ENCODE data around the gene EYA2.

The EYA2 gene

DNA sequence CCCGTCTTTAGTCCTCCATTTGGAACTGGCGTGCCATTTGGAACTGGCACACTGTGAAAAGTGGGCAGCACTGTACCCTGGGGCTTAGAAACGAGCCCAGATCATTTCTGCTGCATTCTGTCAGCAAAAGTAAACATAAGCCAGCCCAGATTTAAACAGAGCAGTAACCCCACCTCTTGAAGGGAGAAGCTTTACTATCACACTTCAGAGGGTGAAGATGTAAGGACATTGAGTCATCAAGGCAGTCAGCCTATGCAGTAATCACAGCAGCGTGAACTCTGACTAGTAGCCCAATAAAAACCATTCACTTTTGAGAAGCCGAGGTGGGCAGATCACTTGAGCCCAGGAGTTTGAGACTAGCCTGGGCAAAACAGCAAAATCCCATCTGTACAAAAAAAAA is 216.9 kb downstream of the EYA2 start:
- no peak for DNase-seq (ENCODE audit: low spot score)

- no peak for DNase-seq (ENCODE audit: low spot score)
Measured at GRCh38 chr20:47113362-47114109, 218.9 kb downstream of the EYA2 start.

GRCh38 chr20:47115694-47116093 is 221.1 kb downstream of the EYA2 start:
- DNase-seq (ENCODE audit: low spot score): no peak

GRCh38 chr20:47117371-47117770 is 222.7 kb downstream of the EYA2 start:
- no peak for DNase-seq (ENCODE audit: low spot score)

GRCh38 chr20:47117773-47118172 is 223.1 kb downstream of the EYA2 start:
- no peak for DNase-seq (ENCODE audit: low spot score)

GRCh38 chr20:47118206-47118605 is 223.6 kb downstream of the EYA2 start:
- no peak for DNase-seq (ENCODE audit: low spot score)

DNA sequence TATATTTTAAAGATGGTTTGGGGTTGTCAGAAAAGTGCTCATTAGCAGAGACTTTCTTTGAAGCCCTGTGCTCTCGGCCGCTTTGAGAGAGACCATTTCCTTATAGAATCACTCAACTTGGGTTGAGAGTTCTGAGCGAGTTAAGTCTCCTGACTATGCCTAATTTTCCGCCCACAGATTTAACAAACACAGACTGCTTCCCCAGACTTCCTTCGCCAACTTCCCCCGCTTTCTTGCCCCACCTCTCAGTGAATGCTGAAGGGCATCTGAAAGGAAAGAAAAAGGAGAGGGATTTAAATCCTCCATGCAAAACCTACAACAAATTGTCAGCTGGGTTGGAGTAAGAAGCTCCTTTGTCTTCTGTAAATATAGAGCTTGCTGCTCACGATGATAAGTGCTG is 224.0 kb downstream of the EYA2 start:
- no peak for DNase-seq (ENCODE audit: low spot score)

DNA sequence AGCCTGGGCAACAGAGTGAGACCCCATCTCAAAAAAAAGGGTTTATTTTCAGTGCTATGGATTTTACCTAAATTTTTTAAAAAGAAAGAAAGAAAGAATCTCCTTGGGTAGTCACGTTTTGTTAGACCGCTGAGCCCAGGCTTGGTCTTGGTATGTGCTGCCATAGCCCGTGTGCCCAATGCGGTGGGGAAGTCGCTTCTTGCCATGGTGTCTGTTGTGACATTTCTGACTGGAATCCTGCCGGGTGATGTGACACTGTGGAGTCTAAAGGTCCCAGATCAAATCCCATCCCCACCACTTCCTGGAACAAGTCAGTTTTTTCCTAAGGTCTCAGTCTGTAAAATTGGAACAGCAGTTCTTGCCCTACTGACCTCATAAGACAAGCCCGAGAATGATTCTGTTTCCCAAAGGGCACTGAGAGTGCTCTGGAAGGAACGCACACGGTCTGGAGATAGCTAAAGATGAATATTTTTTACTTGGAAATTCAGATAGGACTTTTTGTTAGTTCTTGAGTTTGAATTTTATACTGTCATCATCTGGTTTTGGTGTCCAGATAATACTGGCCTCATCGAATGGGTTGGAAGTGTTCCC is 225.8 kb downstream of the EYA2 start:
- no peak for DNase-seq (ENCODE audit: low spot score)

- DNase-seq (ENCODE audit: low spot score): no peak
Measured at GRCh38 chr20:47122560-47122959, 227.9 kb downstream of the EYA2 start.

DNA sequence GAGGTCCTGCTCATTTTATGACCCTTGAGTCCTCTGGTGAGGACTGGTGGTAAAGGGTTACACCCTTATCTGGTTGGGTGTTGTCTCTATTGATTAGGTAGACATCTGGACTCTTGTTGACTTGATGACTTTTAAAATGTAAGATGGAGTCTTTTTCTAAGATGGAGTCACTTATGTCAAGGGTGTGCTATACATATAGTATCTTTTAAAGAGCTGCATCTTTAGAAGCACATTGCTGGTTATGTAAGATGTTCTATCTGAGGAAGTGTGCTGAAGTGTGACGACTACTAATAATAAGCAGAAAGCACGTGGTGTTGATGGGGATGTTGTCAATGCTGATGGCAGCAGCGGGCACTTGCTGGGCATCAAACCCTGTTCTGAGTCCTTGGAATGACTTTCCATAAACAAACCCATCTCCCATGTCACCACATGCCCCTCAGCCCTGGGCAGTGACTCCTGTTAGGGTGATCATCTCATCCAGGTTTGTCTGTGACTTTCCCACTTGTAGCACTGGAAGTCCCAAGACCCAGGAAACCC is 229.6 kb downstream of the EYA2 start:
- DNase-seq (ENCODE audit: low spot score): no peak

- DNase-seq (ENCODE audit: low spot score): no peak
Measured at GRCh38 chr20:47125508-47125757, 230.8 kb downstream of the EYA2 start.

DNA sequence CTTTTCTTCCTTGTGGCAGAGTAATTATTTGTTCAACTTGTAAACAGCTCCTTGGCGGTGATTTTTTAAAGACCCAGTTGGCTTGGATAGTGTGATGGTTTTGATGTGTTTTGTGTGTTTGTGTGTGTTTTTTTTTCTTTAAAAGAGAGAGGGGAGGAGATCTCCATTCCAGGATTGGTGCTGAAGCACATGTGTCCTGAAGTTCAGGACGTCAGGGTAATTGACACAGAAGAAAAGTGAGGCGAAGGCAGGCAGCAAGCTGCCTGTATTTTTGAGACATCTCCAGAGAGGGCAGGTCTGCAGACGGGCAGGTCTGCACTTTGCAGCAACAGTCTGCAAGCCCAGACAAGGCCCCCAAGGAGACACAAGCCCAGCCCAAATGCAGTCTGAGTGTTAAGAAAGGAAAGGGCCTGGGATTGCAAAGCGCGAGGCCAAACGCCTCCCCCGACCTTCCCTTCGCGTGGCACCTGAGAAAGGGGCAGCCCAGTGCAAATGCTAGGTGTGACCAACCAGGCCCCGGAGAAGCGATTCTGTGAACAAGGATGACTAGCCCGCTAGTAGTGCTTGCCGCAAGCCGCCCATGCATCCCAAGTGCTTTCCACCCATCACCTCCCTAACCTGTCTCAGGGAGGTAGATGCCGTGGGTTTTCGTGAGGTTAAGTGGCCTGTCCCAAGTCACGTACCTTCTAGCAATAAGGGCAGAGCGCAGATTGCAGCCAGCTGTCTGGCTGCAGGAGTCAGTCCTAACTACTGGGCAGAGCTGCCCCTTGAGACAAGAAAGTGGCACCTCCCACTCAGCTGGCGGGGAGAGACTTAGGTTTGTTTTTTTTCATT is 231.3 kb downstream of the EYA2 start:
- DNase-seq (ENCODE audit: low spot score): no peak

- DNase-seq (ENCODE audit: low spot score): no peak
Measured at GRCh38 chr20:47126709-47127108, 232.1 kb downstream of the EYA2 start.

GRCh38 chr20:47127546-47127945 is 232.9 kb downstream of the EYA2 start:
- no peak for DNase-seq (ENCODE audit: low spot score)

GRCh38 chr20:47127999-47128398 is 233.4 kb downstream of the EYA2 start:
- DNase-seq (ENCODE audit: low spot score): no peak

DNA sequence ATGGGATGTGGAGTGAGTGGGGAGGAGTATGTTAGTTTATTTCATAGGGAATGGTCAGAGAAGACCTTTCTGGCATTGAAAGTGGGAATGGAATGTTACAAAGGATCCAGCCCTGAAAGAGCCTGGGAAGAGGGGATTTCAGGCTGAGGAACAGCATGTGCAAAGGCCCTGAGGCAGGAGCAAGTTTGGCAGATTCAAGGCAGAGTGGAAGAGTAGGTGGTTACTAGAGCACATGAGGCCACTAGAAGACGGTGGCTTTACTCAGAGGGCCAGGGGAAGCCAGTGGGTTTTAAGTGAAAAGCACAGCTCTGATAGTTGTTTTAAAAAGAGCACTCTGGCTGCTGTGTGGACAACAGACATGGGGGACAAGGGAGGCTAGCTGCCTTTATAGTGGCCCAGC is 234.7 kb downstream of the EYA2 start:
- DNase-seq (ENCODE audit: low spot score): no peak

DNA sequence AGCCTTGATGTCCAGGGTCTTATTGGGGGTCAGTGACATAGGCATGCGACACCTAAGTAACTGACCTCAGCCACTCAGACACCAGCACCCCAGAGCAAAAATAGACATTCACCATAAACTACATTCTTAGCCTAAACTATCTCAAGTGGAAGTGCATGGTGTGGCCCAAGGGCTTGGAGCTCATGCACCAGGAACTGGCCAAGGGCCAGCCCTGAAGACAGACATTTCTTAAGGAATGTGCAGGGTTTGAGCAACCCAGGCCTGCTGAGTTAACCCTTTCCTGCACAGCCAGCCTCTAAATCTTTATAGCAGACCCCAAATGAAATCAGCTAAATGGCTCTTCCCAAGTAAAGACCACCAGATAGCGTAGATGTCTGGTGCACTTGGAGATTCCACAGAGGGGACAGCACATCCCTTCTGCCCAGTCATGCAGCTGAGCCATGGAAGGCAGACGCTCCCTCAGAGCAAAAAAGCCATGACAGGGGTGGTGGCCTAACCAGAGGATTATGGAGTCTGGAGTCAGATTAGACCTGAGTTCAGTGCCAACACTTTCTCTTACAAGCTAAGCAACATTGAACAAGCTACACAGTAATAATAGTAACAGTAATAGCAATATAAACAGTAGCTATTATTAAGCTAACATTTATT is 239.3 kb downstream of the EYA2 start:
- DNase-seq (ENCODE audit: low spot score): no peak

GRCh38 chr20:47136782-47137181 is 242.1 kb downstream of the EYA2 start:
- no peak for DNase-seq (ENCODE audit: low spot score)

DNA sequence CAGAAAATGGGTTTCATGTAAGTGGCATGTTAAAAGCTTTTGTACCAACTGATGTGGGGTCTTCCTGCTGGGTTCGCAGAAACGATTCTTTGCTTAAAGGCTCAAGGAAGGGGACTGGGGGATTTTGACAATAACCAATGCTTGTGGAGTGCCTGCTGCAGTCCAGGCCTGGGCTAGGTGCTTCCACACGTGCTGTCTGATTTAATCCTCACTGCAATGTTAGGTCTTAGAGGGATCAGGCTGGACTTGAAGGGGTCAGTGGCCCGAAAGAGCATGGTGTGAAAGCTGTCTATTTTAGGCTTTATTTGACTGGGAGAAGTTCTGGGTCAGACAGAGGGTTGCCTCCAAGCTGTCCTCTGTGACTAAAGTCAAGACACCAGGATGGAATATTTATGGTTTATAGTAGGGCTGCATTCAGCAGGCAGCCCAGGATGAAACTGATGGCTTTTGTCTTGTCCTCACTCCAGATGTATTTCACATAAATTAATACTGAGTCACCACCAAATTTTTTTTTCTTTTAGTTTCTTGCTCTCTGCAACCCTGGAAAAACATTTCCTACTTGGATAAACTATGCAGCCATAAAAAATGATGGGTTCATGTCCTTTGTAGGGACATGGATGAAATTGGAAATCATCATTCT is 242.7 kb downstream of the EYA2 start:
- no peak for DNase-seq (ENCODE audit: low spot score)

DNA sequence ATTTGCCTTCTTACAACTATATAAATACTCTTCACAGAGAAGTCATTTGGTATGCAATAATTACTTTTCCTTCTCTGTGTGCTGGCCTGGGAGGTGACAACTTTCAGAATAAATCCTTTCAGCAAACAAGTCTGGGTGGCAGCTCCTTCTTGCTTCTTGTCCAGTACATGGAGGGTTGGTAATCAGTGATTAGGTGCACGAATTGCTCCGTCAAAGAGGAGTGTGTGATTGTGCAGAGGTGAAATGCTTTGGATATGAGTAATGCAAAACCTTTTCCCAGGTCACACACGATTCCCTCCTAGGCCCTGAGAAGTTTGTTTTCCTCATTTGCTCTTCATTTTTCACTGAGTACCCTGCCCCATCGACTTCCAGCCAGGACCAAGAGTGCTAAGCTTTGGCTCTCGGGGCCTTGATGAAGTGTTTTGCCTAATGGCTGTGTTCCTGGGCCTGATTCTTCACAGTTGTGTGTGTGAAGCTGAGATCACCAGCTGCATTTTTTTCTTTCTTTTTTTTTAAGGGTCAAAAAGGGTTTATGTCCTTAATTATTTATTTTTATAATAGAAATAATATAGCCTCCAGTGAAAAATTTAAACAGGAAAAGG is 245.4 kb downstream of the EYA2 start:
- no peak for DNase-seq (ENCODE audit: low spot score)

GRCh38 chr20:47141350-47141921 is 246.8 kb downstream of the EYA2 start:
- DNase-seq (ENCODE audit: low spot score): no peak

All from CD4-positive, alpha-beta T cell treated with Interleukin-2 at 100 ng/mL for 4 hours (primary cell).